Skin of body (tissue), 3 donors: ENCODE measurements around the gene JMY. TPM values are rescaled to one million over a fixed set of nuclear protein-coding genes. Genes with fewer than 3 reads are reported as not detected.

ENCODE experiments used
- DNase-seq: peaks from one replicate; lab custom pipeline; 2025; lab: John Stamatoyannopoulos, UW
- small RNA-seq: library from RNA; depleted of rRNA; stranded (forward); fragments of <200 nt; gene quantifications from one replicate; pipeline ENCODE3, GENCODE V24; 2014; ENCODE audit warnings: low replicate concordance
- total RNA-seq: library from RNA; depleted of rRNA; stranded (reverse); fragments of >200 nt; gene quantifications from one replicate; pipeline ENCODE4 v1.2.3, GENCODE V29; 2014

JMY gene
- total RNA-seq, 1 donor from 2014 or later, result 25.7 TPM

- no peak for DNase-seq
These were observed 59.1 kb downstream of the JMY start for GRCh38 chr5:79295029-79295428.

GRCh38 chr5:79297661-79298060 lies 61.7 kb downstream of the JMY start:
- DNase-seq, result no peak

- DNase-seq, result no peak
These were observed 65.2 kb downstream of the JMY start for GRCh38 chr5:79301046-79301712.

GRCh38 chr5:79302454-79302853 lies 66.5 kb downstream of the JMY start:
- no peak for DNase-seq

- DNase-seq, result no peak
These were observed 69.8 kb downstream of the JMY start for GRCh38 chr5:79305706-79306105.

- DNase-seq, result no peak
These were observed 83.1 kb downstream of the JMY start for GRCh38 chr5:79318935-79319614.

GRCh38 chr5:79329453-79329852 lies 93.5 kb downstream of the JMY start:
- DNase-seq, result no peak

GRCh38 chr5:79330071-79330470 lies 94.1 kb downstream of the JMY start:
- DNase-seq, result no peak

GRCh38 chr5:79333852-79334557 lies 98.1 kb downstream of the JMY start:
- DNase-seq, result no peak

- no peak for DNase-seq
These were observed 110.5 kb downstream of the JMY start for GRCh38 chr5:79346420-79346824.

GRCh38 chr5:79349047-79349446 lies 113.1 kb downstream of the JMY start:
- DNase-seq, result no peak

- no peak for DNase-seq
These were observed 114.0 kb downstream of the JMY start for GRCh38 chr5:79349881-79350280.

- DNase-seq, result peak; percentile 36
These were observed 121.5 kb downstream of the JMY start for GRCh38 chr5:79357398-79357797.

Small RNAs within 50 kb of the gene (small RNA-seq; reads per million reads assigned to genes)
- gene AC016559.1, result not detected
- gene RF00425, result 0.14 reads per million

Other genes with a start within 250 kb of the JMY start
- gene DMGDH, start 166.5 kb upstream of the JMY start, total RNA-seq, result 3.3 TPM
- 3.0 TPM for gene BHMT2, start 166.4 kb upstream of the JMY start, total RNA-seq
- gene BHMT, start 124.3 kb upstream of the JMY start, total RNA-seq, result 0.39 TPM